ENCODE results near the gene HHATL. TPM values are rescaled to one million over a fixed set of nuclear protein-coding genes. Genes with fewer than 3 reads are reported as not detected.

Gene HHATL
- total RNA-seq, 1 donor from 2014 or later: not detected

GRCh38 chr3:42656680-42657610, 45.7 kb downstream of the HHATL start:
- Mint-ChIP-seq H3K27me3 (ENCODE audit: unreplicated experiment) (no peaks in the 10 kb centered on the region), H3K36me3 (ENCODE audit: unreplicated experiment) (peaks cover 8% of the 10 kb centered on the region), H3K9me3 (ENCODE audit: unreplicated experiment) (no peaks in the 10 kb centered on the region), H3K4me3 (ENCODE audit: unreplicated experiment) (no peak overlapping the region), H3K4me1 (ENCODE audit: unreplicated experiment) (peaks cover 33% of the 10 kb centered on the region), H3K27ac (ENCODE audit: unreplicated experiment) (no peak overlapping the region)
- TF ChIP-seq CTCF (IDR thresholded peaks at IDR 0.05): no peak
- DNase-seq (ENCODE audit: extremely low spot score, unreplicated experiment): no peak

- TF ChIP-seq CTCF (IDR thresholded peaks at IDR 0.05): no peak
- peaks cover 5% of the 10 kb centered on the region for H3K36me3 Mint-ChIP-seq (ENCODE audit: unreplicated experiment)
- peaks cover 40% of the 10 kb centered on the region for H3K4me1 Mint-ChIP-seq (ENCODE audit: unreplicated experiment)
- H3K9me3 Mint-ChIP-seq (ENCODE audit: unreplicated experiment): no peaks in the 10 kb centered on the region
- H3K4me3 Mint-ChIP-seq (ENCODE audit: unreplicated experiment): no peak overlapping the region
- H3K27ac Mint-ChIP-seq (ENCODE audit: unreplicated experiment): peak overlapping the region; percentile 50
- no peak for DNase-seq (ENCODE audit: extremely low spot score, unreplicated experiment)
- no peaks in the 10 kb centered on the region for H3K27me3 Mint-ChIP-seq (ENCODE audit: unreplicated experiment)
Measured at GRCh38 chr3:42655980-42656679, 46.5 kb downstream of the HHATL start.

- no peak for TF ChIP-seq CTCF (IDR thresholded peaks at IDR 0.05)
- H3K27me3 Mint-ChIP-seq (ENCODE audit: unreplicated experiment): no peaks in the 10 kb centered on the region
- H3K4me1 Mint-ChIP-seq (ENCODE audit: unreplicated experiment): peaks cover 44% of the 10 kb centered on the region
- H3K36me3 Mint-ChIP-seq (ENCODE audit: unreplicated experiment): peaks cover 3% of the 10 kb centered on the region
- no peak for DNase-seq (ENCODE audit: extremely low spot score, unreplicated experiment)
- H3K27ac Mint-ChIP-seq (ENCODE audit: unreplicated experiment): peak overlapping the region; percentile 44
- H3K4me3 Mint-ChIP-seq (ENCODE audit: unreplicated experiment): peak overlapping the region; percentile 70
- no peaks in the 10 kb centered on the region for H3K9me3 Mint-ChIP-seq (ENCODE audit: unreplicated experiment)
Measured at GRCh38 chr3:42655331-42655888, 47.2 kb downstream of the HHATL start.

GRCh38 chr3:42654331-42655201, 48.0 kb downstream of the HHATL start:
- Mint-ChIP-seq H3K27ac (ENCODE audit: unreplicated experiment) (peak overlapping the region; percentile 44), H3K4me1 (ENCODE audit: unreplicated experiment) (peaks cover 45% of the 10 kb centered on the region), H3K4me3 (ENCODE audit: unreplicated experiment) (peak overlapping the region; percentile 70), H3K36me3 (ENCODE audit: unreplicated experiment) (no peaks in the 10 kb centered on the region), H3K9me3 (ENCODE audit: unreplicated experiment) (no peaks in the 10 kb centered on the region), H3K27me3 (ENCODE audit: unreplicated experiment) (no peaks in the 10 kb centered on the region)
- no peak for DNase-seq (ENCODE audit: extremely low spot score, unreplicated experiment)
- peak; percentile 28 for TF ChIP-seq CTCF (IDR thresholded peaks at IDR 0.05)

Measured in osteocyte (in vitro differentiated cells).